HepG2 (cell line): Measurements from ENCODE around the gene PPP2R2C.

ENCODE experiments used
- CTCF ChIP-seq: sonication (generic); formaldehyde crosslinking; IDR thresholded peaks from 2 replicates; pipeline ENCODE4 v1.5.0; 2020; ENCODE audit warnings: mild to moderate bottlenecking, missing genetic modification reagents, moderate library complexity
- EP300 ChIP-seq, 3 experiments: sonication (generic) in 1 of 3; formaldehyde crosslinking in 1 of 3; IDR thresholded peaks; 2 replicates each; pipeline versions ENCODE4 v1.5.1 to v1.6.1; 2011 to 2020; ENCODE audit warnings: low read depth in 2 of 3, low read length in 2 of 3, borderline replicate concordance in 1 of 3, improper control_type of control experiment in 1 of 3, mild to moderate bottlenecking in 1 of 3, missing genetic modification reagents in 1 of 3, moderate library complexity in 1 of 3
- EZH2 ChIP-seq: conservative IDR thresholded peaks from 2 replicates; pipeline ENCODE4 v1.6.1; 2012; ENCODE audit warnings: mild to moderate bottlenecking, low read depth, low read length, moderate library complexity
- HNF4A ChIP-seq: sonication (generic); formaldehyde crosslinking; IDR thresholded peaks from 2 replicates; pipeline ENCODE4 v1.4.0; 2020; ENCODE audit warnings: missing genetic modification reagents
- NCOA1 ChIP-seq: sonication (generic); formaldehyde crosslinking; IDR thresholded peaks from 2 replicates; pipeline ENCODE4 v1.9.0; 2021; ENCODE audit warnings: missing genetic modification reagents
- ZBTB10 ChIP-seq: sonication (generic); formaldehyde crosslinking; IDR thresholded peaks from 2 replicates; pipeline ENCODE4 v1.4.0; 2020; ENCODE audit warnings: missing genetic modification reagents, borderline replicate concordance
- ZNF501 ChIP-seq: sonication (generic); formaldehyde crosslinking; IDR thresholded peaks from 2 replicates; pipeline ENCODE4 v1.5.1; 2020; ENCODE audit warnings: mild to moderate bottlenecking, moderate library complexity, missing genetic modification reagents
- ZNF7 ChIP-seq: IDR thresholded peaks from 2 replicates; pipeline ENCODE4 v1.6.1; 2016; ENCODE audit warnings: missing biosample characterization, missing genetic modification reagents
- TF ChIP-seq, protein P1 (sequence below): sonication (generic); formaldehyde crosslinking; IDR thresholded peaks from 2 replicates; pipeline ENCODE4 v1.4.0; 2020; ENCODE audit warnings: missing genetic modification reagents

- no peak for TF ChIP-seq ZBTB10 (CRISPR knock-in tag)
- TF ChIP-seq, protein P1, sequence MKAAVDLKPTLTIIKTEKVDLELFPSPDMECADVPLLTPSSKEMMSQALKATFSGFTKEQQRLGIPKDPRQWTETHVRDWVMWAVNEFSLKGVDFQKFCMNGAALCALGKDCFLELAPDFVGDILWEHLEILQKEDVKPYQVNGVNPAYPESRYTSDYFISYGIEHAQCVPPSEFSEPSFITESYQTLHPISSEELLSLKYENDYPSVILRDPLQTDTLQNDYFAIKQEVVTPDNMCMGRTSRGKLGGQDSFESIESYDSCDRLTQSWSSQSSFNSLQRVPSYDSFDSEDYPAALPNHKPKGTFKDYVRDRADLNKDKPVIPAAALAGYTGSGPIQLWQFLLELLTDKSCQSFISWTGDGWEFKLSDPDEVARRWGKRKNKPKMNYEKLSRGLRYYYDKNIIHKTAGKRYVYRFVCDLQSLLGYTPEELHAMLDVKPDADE: no peak
- TF ChIP-seq HNF4A: no peak
- no peak for TF ChIP-seq CTCF (CRISPR knock-in tag)
- TF ChIP-seq ZNF501: no peak
- no peak for TF ChIP-seq EP300 (IDR thresholded peaks at IDR 0.05; ENCODE audit: low read depth in 2 of 2, low read length in 2 of 2)
- no peak for TF ChIP-seq EP300 (CRISPR knock-in tag; IDR thresholded peaks at IDR 0.05; ENCODE audit: borderline replicate concordance)
- TF ChIP-seq ZNF7: no peak
- no peak for TF ChIP-seq EZH2
- no peak for TF ChIP-seq NCOA1 (CRISPR knock-in tag)
Observed at GRCh38 chr4:6275351-6275750, 197.1 kb downstream of the PPP2R2C start.
